T-cell (primary cell): ENCODE data around the gene AP1G2. TPM values are rescaled to one million over a fixed set of nuclear protein-coding genes. Genes with fewer than 3 reads are reported as not detected.

Experiments
- ATAC-seq, 4 experiments: fragments of 200-7000 bp in 3 of 4; fragments of 150-1000 bp in 1 of 4; cut with Tn5 transposase; replicated peaks in 1 of 4; 1 replicate in 3 of 4; 2 replicates in 1 of 4; pipeline ENCODE4 v1.10.0; 2021; ENCODE audit warnings: moderate library complexity in 3 of 4, mild to moderate bottlenecking in 2 of 4, moderate number of reproducible peaks in 1 of 4
- CTCF ChIA-PET, 2 donors: fragments of 300-600 bp; sonication (Branson Sonifier 250); formaldehyde crosslinking; loops; one replicate each; lab custom pipeline; 2022; ENCODE audit warnings: antibody characterized with exemption in 2 of 2; lab: Charles Lee
- POLR2A ChIA-PET, 2 donors: fragments of 300-600 bp; sonication (Branson Sonifier 250); formaldehyde crosslinking; loops; one replicate each; lab custom pipeline; 2022; ENCODE audit warnings: antibody characterized with exemption in 2 of 2; lab: Charles Lee
- DNase-seq, 35 experiments: peaks; one replicate each; pipeline versions ENCODE4 v3.0.0 to v3.0.0-alpha.2; 2013 to 2023
- H3K27ac ChIP-seq: one replicate; pipeline ENCODE4 v1.5.1; 2013; ENCODE audit warnings: low read length
- H3K27me3 ChIP-seq, 2 experiments: replicated peaks in 1 of 2; 1 replicate in 1 of 2; 2 replicates in 1 of 2; pipeline versions ENCODE4 v1.6.1 to v1.7.0; 2013; ENCODE audit warnings: low read length in 1 of 2, mixed read lengths in 1 of 2; ENCODE audit not compliant: control insufficient read depth in 2 of 2, insufficient read depth in 2 of 2; ENCODE audit errors: extremely low read depth in 1 of 2
- H3K36me3 ChIP-seq, 2 donors: 1 replicate in 1 of 2; 2 replicates in 1 of 2; pipeline versions ENCODE4 v1.6.1 to v1.7.0; 2013; ENCODE audit warnings: low read length in 1 of 2; ENCODE audit not compliant: control insufficient read depth in 2 of 2, insufficient read depth in 1 of 2; ENCODE audit errors: extremely low read depth in 1 of 2
- H3K4me1 ChIP-seq, 2 experiments: 1 replicate in 1 of 2; 2 replicates in 1 of 2; pipeline versions ENCODE4 v1.6.1 to v1.7.0; 2013; ENCODE audit warnings: low read length in 2 of 2, mixed read lengths in 1 of 2; ENCODE audit not compliant: insufficient read depth in 2 of 2, control insufficient read depth in 1 of 2; ENCODE audit errors: extremely low read depth in 1 of 2
- H3K4me3 ChIP-seq, 2 donors: 1 replicate in 1 of 2; 2 replicates in 1 of 2; pipeline versions ENCODE4 v1.5.1 to v1.7.0; 2013; ENCODE audit warnings: mild to moderate bottlenecking in 2 of 2, low read length in 1 of 2, moderate library complexity in 1 of 2; ENCODE audit not compliant: control insufficient read depth in 1 of 2; ENCODE audit errors: extremely low read depth in 1 of 2
- H3K9me3 ChIP-seq: 2 replicates; pipeline ENCODE4 v1.7.0; 2013
- H3K27ac Mint-ChIP-seq, 2 donors: one replicate each; pipeline ENCODE4 v1.8.0; 2020 to 2021; ENCODE audit warnings: mild to moderate bottlenecking in 2 of 2, mixed read lengths in 2 of 2
- H3K27me3 Mint-ChIP-seq, 2 donors: one replicate each; pipeline ENCODE4 v1.8.0; 2021 to 2022; ENCODE audit warnings: mixed read lengths in 2 of 2
- H3K36me3 Mint-ChIP-seq: one replicate; pipeline ENCODE4 v1.8.0; 2021; ENCODE audit warnings: mixed read lengths
- H3K4me1 Mint-ChIP-seq, 3 donors: one replicate each; pipeline ENCODE4 v1.8.0; 2020 to 2022; ENCODE audit warnings: mixed read lengths in 3 of 3, mild to moderate bottlenecking in 1 of 3
- H3K4me3 Mint-ChIP-seq, 3 donors: one replicate each; pipeline ENCODE4 v1.8.0; 2020 to 2022; ENCODE audit warnings: mild to moderate bottlenecking in 3 of 3, mixed read lengths in 3 of 3, moderate library complexity in 3 of 3
- H3K9me3 Mint-ChIP-seq, 3 donors: one replicate each; pipeline ENCODE4 v1.8.0; 2020 to 2022; ENCODE audit warnings: mixed read lengths in 3 of 3
- WGBS: methylation state at CpG from one replicate; pipeline ENCODE4 v1.1.5; 2013; ENCODE audit warnings: missing lambda C conversion rate; ENCODE audit not compliant: insufficient coverage; 5-methylcytosine and 5-hydroxymethylcytosine counted together
- total RNA-seq, 35 experiments: library from RNA in 6 of 35; stranded (reverse) in 6 of 35; fragments of 120-200 nt in 1 of 35; gene quantifications; one replicate each; pipeline versions ENCODE4 v1.2.1 to v1.2.4 and lab custom pipeline; 2013 to 2026

Gene AP1G2
- total RNA-seq, 5 donors from 2014 or later (not counting 1 experiment from before 2014, with no cell fraction given): 321 to 526 (median 484) TPM

GRCh38 chr14:23543403-23543802, 24.2 kb downstream of the AP1G2 start:
- H3K4me1 Mint-ChIP-seq: no peaks in the 10 kb centered on the region
- WGBS: 94% methylated on average over 3 of the region's 5 CpGs
- DNase-seq: no peak
- Histone ChIP-seq H3K36me3 (no peaks in the 10 kb centered on the region), H3K4me3 (no peak overlapping the region), H3K27me3 (peaks cover 0 to 9% of the 10 kb centered on the region in 2 experiments), H3K4me1 (peaks cover 0 to 3% of the 10 kb centered on the region in 2 experiments), H3K9me3 (no peaks in the 10 kb centered on the region), H3K27ac (no peak overlapping the region)
- no peak for ATAC-seq
- H3K4me3 Mint-ChIP-seq: no peak overlapping the region
- peaks cover 0 to 6% of the 10 kb centered on the region in 2 donors for H3K27me3 Mint-ChIP-seq
- H3K36me3 Mint-ChIP-seq: no peaks in the 10 kb centered on the region
- ChIA-PET CTCF (no interaction called here), POLR2A (no interaction called here)
- no peaks in the 10 kb centered on the region for H3K9me3 Mint-ChIP-seq
- H3K27ac Mint-ChIP-seq: no peak overlapping the region

GRCh38 chr14:23542261-23542660, 25.3 kb downstream of the AP1G2 start:
- ChIA-PET POLR2A (no interaction called here), CTCF (interaction anchor here (0.6 to 1.3 kb wide), 4 partner anchors 9 to 367 kb away, joined by 3 to 10 read pairs (median 4); no protein-coding TSS in a partner anchor)
- H3K4me3 Mint-ChIP-seq: no peak overlapping the region
- Histone ChIP-seq H3K27ac (no peak overlapping the region), H3K4me1 (peaks cover 0 to 3% of the 10 kb centered on the region in 2 experiments), H3K27me3 (peaks cover 0 to 9% of the 10 kb centered on the region in 2 experiments), H3K36me3 (no peaks in the 10 kb centered on the region), H3K9me3 (no peaks in the 10 kb centered on the region), H3K4me3 (no peak overlapping the region)
- H3K27me3 Mint-ChIP-seq: peaks cover 0 to 6% of the 10 kb centered on the region in 2 donors
- H3K9me3 Mint-ChIP-seq: no peaks in the 10 kb centered on the region
- ATAC-seq (no peak), DNase-seq (no peak)
- H3K36me3 Mint-ChIP-seq: no peaks in the 10 kb centered on the region
- 61% methylated on average over 3 of the region's 5 CpGs for WGBS
- no peaks in the 10 kb centered on the region for H3K4me1 Mint-ChIP-seq
- no peak overlapping the region for H3K27ac Mint-ChIP-seq

GRCh38 chr14:23540141-23540469, 27.5 kb downstream of the AP1G2 start:
- no peaks in the 10 kb centered on the region for H3K36me3 Mint-ChIP-seq
- peaks cover 0 to 6% of the 10 kb centered on the region in 2 donors for H3K27me3 Mint-ChIP-seq
- no peaks in the 10 kb centered on the region for H3K9me3 Mint-ChIP-seq
- Histone ChIP-seq H3K4me1 (peaks cover 0 to 3% of the 10 kb centered on the region in 2 experiments), H3K27ac (no peak overlapping the region), H3K4me3 (no peak overlapping the region), H3K27me3 (peaks cover 0 to 7% of the 10 kb centered on the region in 2 experiments), H3K36me3 (no peaks in the 10 kb centered on the region), H3K9me3 (no peaks in the 10 kb centered on the region)
- POLR2A ChIA-PET: interaction anchor here (0.5 to 1.1 kb wide), 2 partner anchors 9 to 20 kb away, joined by 3 read pairs; no protein-coding TSS in a partner anchor
- DNase-seq (no peak), ATAC-seq (no peak)
- no peaks in the 10 kb centered on the region for H3K4me1 Mint-ChIP-seq
- CTCF ChIA-PET: interaction anchor here in 1 of 2 donors (1.1 kb wide), 1 partner anchor 20 kb away, joined by 3 read pairs; no protein-coding TSS in a partner anchor
- WGBS: 100% methylated on average over 1 of the region's 4 CpGs
- H3K27ac Mint-ChIP-seq: no peak overlapping the region
- H3K4me3 Mint-ChIP-seq: no peak overlapping the region

- CTCF ChIA-PET: interaction anchor here (0.5 to 2.2 kb wide), 5 partner anchors 20 to 61 kb away, joined by 3 to 11 read pairs (median 3); no protein-coding TSS in a partner anchor
- Histone ChIP-seq H3K4me1 (peaks cover 0 to 3% of the 10 kb centered on the region in 2 experiments), H3K36me3 (no peaks in the 10 kb centered on the region), H3K27ac (no peak overlapping the region), H3K9me3 (no peaks in the 10 kb centered on the region), H3K27me3 (peaks cover 0 to 7% of the 10 kb centered on the region in 2 experiments), H3K4me3 (no peak overlapping the region)
- no peak overlapping the region for H3K27ac Mint-ChIP-seq
- DNase-seq (peak in 6 of 35 experiments; percentile 9 to 69 (median 26)), ATAC-seq (peak; percentile 57 to 77 (median 68))
- POLR2A ChIA-PET: interaction anchor here (0.5 to 1.1 kb wide), 3 partner anchors 10 to 223 kb away, joined by 3 read pairs; no protein-coding TSS in a partner anchor
- WGBS: 42% methylated on average over 4 of the region's 10 CpGs
- no peaks in the 10 kb centered on the region for H3K4me1 Mint-ChIP-seq
- no peak overlapping the region for H3K4me3 Mint-ChIP-seq
- H3K36me3 Mint-ChIP-seq: no peaks in the 10 kb centered on the region
- H3K27me3 Mint-ChIP-seq: peaks cover 0 to 6% of the 10 kb centered on the region in 2 donors
- H3K9me3 Mint-ChIP-seq: no peaks in the 10 kb centered on the region
Observed at GRCh38 chr14:23539248-23540140, 28.1 kb downstream of the AP1G2 start.

- no peak overlapping the region for H3K27ac ChIP-seq
- ATAC-seq: no peak
- H3K27me3 Mint-ChIP-seq: peaks cover 0 to 6% of the 10 kb centered on the region in 2 donors
Observed at GRCh38 chr14:23538785-23539184, 28.8 kb downstream of the AP1G2 start.

GRCh38 chr14:23538050-23538718, 29.4 kb downstream of the AP1G2 start:
- H3K27ac ChIP-seq: no peak overlapping the region
- H3K27me3 Mint-ChIP-seq: peaks cover 0 to 6% of the 10 kb centered on the region in 2 donors

More at GRCh38 chr14:23538785-23539184, 28.8 kb downstream of the AP1G2 start:
- Mint-ChIP-seq H3K9me3 (no peaks in the 10 kb centered on the region), H3K27ac (no peak overlapping the region), H3K4me1 (no peaks in the 10 kb centered on the region), H3K4me3 (no peak overlapping the region), H3K36me3 (no peaks in the 10 kb centered on the region)
- CTCF ChIA-PET: interaction anchor here (0.5 to 2.2 kb wide), 6 partner anchors 21 to 60 kb away, joined by 3 to 11 read pairs (median 4); no protein-coding TSS in a partner anchor
- H3K4me1 ChIP-seq: peaks cover 0 to 3% of the 10 kb centered on the region in 2 experiments
- peaks cover 0 to 7% of the 10 kb centered on the region in 2 experiments for H3K27me3 ChIP-seq
- H3K9me3 ChIP-seq: no peaks in the 10 kb centered on the region
- DNase-seq: no peak
- no peak overlapping the region for H3K4me3 ChIP-seq
- no peaks in the 10 kb centered on the region for H3K36me3 ChIP-seq
- POLR2A ChIA-PET: no interaction called here
- WGBS: 78% methylated on average over 4 of the region's 7 CpGs

More at GRCh38 chr14:23538050-23538718, 29.4 kb downstream of the AP1G2 start:
- no peak for DNase-seq
- 76% methylated on average over 5 of the region's 10 CpGs for WGBS
- H3K4me3 ChIP-seq: no peak overlapping the region
- no peaks in the 10 kb centered on the region for H3K9me3 ChIP-seq
- Mint-ChIP-seq H3K4me3 (no peak overlapping the region), H3K9me3 (no peaks in the 10 kb centered on the region), H3K27ac (peak overlapping the region in 1 of 2 donors; percentile 20), H3K4me1 (no peaks in the 10 kb centered on the region), H3K36me3 (no peaks in the 10 kb centered on the region)
- H3K27me3 ChIP-seq: peaks cover 0 to 7% of the 10 kb centered on the region in 2 experiments
- POLR2A ChIA-PET: no interaction called here
- no peaks in the 10 kb centered on the region for H3K36me3 ChIP-seq
- CTCF ChIA-PET: interaction anchor here (0.6 to 2.2 kb wide), 5 partner anchors 21 to 91 kb away, joined by 3 to 11 read pairs (median 4); no protein-coding TSS in a partner anchor
- peaks cover 0 to 3% of the 10 kb centered on the region in 2 experiments for H3K4me1 ChIP-seq
- no peak for ATAC-seq
